Activated CD8-positive, alpha-beta T cell treated with anti-CD3 and anti-CD28 coated beads for 36 hours (primary cell): Measurements from ENCODE around the gene S100PBP. TPM values are rescaled to one million over a fixed set of nuclear protein-coding genes. Genes with fewer than 3 reads are reported as not detected.
A peak's percentile ranks its signal among the peaks of the same experiment; 100 is the strongest.

Source experiments
- ATAC-seq: fragments of 200-7000 bp; cut with Tn5 transposase; one replicate; pipeline ENCODE4 v1.10.0; 2021; ENCODE audit warnings: mild to moderate bottlenecking, moderate library complexity
- CTCF ChIA-PET: fragments of 350-600 bp; sonication (Branson Sonifier 250); formaldehyde crosslinking; loops from one replicate; lab custom pipeline; 2021; ENCODE audit warnings: antibody characterized with exemption; lab: Charles Lee
- POLR2A ChIA-PET: fragments of 350-600 bp; sonication (Branson Sonifier 250); formaldehyde crosslinking; loops from one replicate; lab custom pipeline; 2021; ENCODE audit warnings: antibody characterized with exemption; lab: Charles Lee
- DNase-seq: peaks from one replicate; pipeline ENCODE4 v3.0.0-alpha.2; 2020
- H3K27ac Mint-ChIP-seq: one replicate; pipeline ENCODE4 v1.8.0; 2021; ENCODE audit warnings: mild to moderate bottlenecking, mixed read lengths
- H3K27me3 Mint-ChIP-seq: one replicate; pipeline ENCODE4 v1.8.0; 2021; ENCODE audit warnings: mixed read lengths
- H3K36me3 Mint-ChIP-seq: one replicate; pipeline ENCODE4 v1.8.0; 2021; ENCODE audit warnings: low read depth, mixed read lengths
- H3K4me1 Mint-ChIP-seq: one replicate; pipeline ENCODE4 v1.8.0; 2021; ENCODE audit warnings: low read depth, mixed read lengths
- H3K4me3 Mint-ChIP-seq: one replicate; pipeline ENCODE4 v1.8.0; 2021; ENCODE audit warnings: mild to moderate bottlenecking, moderate library complexity, mixed read lengths
- H3K9me3 Mint-ChIP-seq: one replicate; pipeline ENCODE4 v1.8.0; 2021; ENCODE audit warnings: mixed read lengths
- CTCF ChIP-seq: fragments of 200-600 bp; IDR thresholded peaks from one replicate; pipeline ENCODE4 v1.8.0; 2022; ENCODE audit warnings: antibody characterized with exemption, mild to moderate bottlenecking
- intact Hi-C: fragments of 100-400 bp; cut with micrococcal nuclease; formaldehyde crosslinking; loops from one replicate; pipeline ENCODE4 v1.10.0; 2022
- total RNA-seq, 2 experiments: library from RNA; stranded (reverse); gene quantifications; one replicate each; pipeline ENCODE4 v1.2.3, GENCODE V29; 2021

S100PBP gene
- total RNA-seq, 2 experiments from 2014 or later = 25.7 to 27.3 TPM

- ATAC-seq (no peak), DNase-seq (no peak)
- ChIA-PET POLR2A (interaction anchor here (0.6 kb wide), 2 partner anchors 88 to 103 kb away, joined by 3 to 4 read pairs; no protein-coding TSS in a partner anchor), CTCF (interaction anchor here (13.2 kb wide), 1 partner anchor 68 kb away, joined by 197 read pairs; no protein-coding TSS in a partner anchor)
- Mint-ChIP-seq H3K9me3 (no peaks in the 10 kb centered on the region), H3K36me3 (peaks cover 55% of the 10 kb centered on the region), H3K4me1 (peaks cover 8% of the 10 kb centered on the region), H3K27ac (no peak overlapping the region), H3K27me3 (no peaks in the 10 kb centered on the region), H3K4me3 (no peak overlapping the region)
- intact Hi-C loops = no loop called here
- TF ChIP-seq CTCF = no peak
Observed at GRCh38 chr1:32779242-32779641, 38.2 kb upstream of the S100PBP start.

GRCh38 chr1:32780005-32780404, 37.4 kb upstream of the S100PBP start:
- peaks cover 57% of the 10 kb centered on the region for H3K36me3 Mint-ChIP-seq
- no peak for ATAC-seq
- DNase-seq = no peak
- POLR2A ChIA-PET = interaction anchor here (0.6 to 0.9 kb wide), 2 partner anchors 9 to 103 kb away, joined by 4 read pairs; no protein-coding TSS in a partner anchor
- peaks cover 7% of the 10 kb centered on the region for H3K4me1 Mint-ChIP-seq
- no peaks in the 10 kb centered on the region for H3K9me3 Mint-ChIP-seq
- TF ChIP-seq CTCF = no peak
- H3K27ac Mint-ChIP-seq = no peak overlapping the region
- H3K4me3 Mint-ChIP-seq = no peak overlapping the region
- no peaks in the 10 kb centered on the region for H3K27me3 Mint-ChIP-seq
- CTCF ChIA-PET = interaction anchor here (13.2 kb wide), 1 partner anchor 69 kb away, joined by 197 read pairs; no protein-coding TSS in a partner anchor
- intact Hi-C loops = no loop called here

DNA sequence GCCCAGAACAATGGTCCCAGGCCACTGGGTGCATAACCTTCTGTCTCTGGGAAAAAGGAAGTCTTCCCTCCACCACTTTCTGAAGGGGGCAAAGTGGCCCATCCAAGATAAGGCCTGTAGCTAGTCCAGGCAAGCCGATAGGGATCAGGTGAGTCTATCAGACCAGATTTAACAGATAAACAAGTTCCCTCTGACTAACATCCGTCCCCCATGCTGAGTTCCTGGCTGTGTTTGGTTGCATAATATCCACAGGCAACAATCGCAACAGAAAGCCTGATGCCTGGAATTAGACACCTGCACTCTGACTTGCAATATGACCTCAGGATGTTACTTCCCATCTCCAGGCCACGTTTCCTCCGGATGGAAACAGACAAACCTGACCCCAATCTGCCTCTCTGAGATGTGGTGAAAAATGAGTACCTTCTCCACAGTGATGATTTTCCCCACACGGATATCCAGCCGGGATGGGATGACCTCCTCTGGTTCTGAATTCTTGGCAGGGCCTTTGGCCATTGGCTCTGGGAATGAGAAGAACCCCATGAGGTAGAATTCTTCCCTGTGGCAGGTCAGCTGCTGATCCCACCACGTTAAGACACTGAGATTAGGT, 36.7 kb upstream of the S100PBP start:
- Mint-ChIP-seq H3K27me3 (no peaks in the 10 kb centered on the region), H3K4me3 (no peak overlapping the region), H3K36me3 (peaks cover 57% of the 10 kb centered on the region), H3K27ac (no peak overlapping the region), H3K4me1 (peaks cover 4% of the 10 kb centered on the region), H3K9me3 (no peaks in the 10 kb centered on the region)
- POLR2A ChIA-PET = interaction anchor here (0.6 to 0.9 kb wide), 2 partner anchors 8 to 63 kb away, joined by 3 to 4 read pairs; no protein-coding TSS in a partner anchor
- no peak for ATAC-seq
- intact Hi-C loops = no loop called here
- CTCF ChIA-PET = interaction anchor here (3.4 to 13.2 kb wide), 2 partner anchors 7 to 69 kb away, joined by 25 to 197 read pairs; no protein-coding TSS in a partner anchor
- TF ChIP-seq CTCF = no peak
- no peak for DNase-seq

DNA sequence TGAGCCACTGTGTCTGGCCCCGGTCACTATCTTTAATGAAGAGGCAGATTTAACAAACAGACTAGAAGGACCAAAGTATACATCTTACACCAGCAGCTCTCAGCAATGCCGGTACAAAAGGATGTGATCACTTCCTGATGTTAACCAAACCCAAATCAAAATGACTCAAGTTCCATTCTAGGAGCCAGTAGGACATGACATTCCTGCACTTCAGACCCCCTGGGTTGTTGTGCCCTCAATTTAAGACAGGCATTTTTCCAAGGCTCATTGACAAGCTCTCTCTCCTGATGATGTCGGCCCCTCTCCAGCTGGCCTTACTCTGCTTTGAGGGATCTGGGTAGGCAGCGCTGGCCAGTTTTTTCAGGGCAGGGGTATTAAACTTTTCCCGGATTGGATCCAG, 35.4 kb upstream of the S100PBP start:
- no peaks in the 10 kb centered on the region for H3K9me3 Mint-ChIP-seq
- H3K27me3 Mint-ChIP-seq = no peaks in the 10 kb centered on the region
- CTCF ChIA-PET = interaction anchor here (1.2 to 3.4 kb wide), 3 partner anchors 9 to 16 kb away, joined by 3 to 25 read pairs (median 5); no protein-coding TSS in a partner anchor
- no peaks in the 10 kb centered on the region for H3K4me1 Mint-ChIP-seq
- DNase-seq (no peak), ATAC-seq (no peak)
- H3K36me3 Mint-ChIP-seq = peaks cover 62% of the 10 kb centered on the region
- TF ChIP-seq CTCF = no peak
- intact Hi-C loops = no loop called here
- no peak overlapping the region for H3K4me3 Mint-ChIP-seq
- POLR2A ChIA-PET = interaction anchor here (0.6 to 1.2 kb wide), 3 partner anchors 10 to 47 kb away, joined by 3 to 5 read pairs (median 4); no protein-coding TSS in a partner anchor
- H3K27ac Mint-ChIP-seq = peak overlapping the region; percentile 12

GRCh38 chr1:32783851-32784250, 33.6 kb upstream of the S100PBP start:
- TF ChIP-seq CTCF = no peak
- CTCF ChIA-PET = interaction anchor here (1.6 to 3.4 kb wide), 3 partner anchors 10 to 71 kb away, joined by 4 to 25 read pairs (median 13); no protein-coding TSS in a partner anchor
- Mint-ChIP-seq H3K27me3 (no peaks in the 10 kb centered on the region), H3K27ac (no peak overlapping the region), H3K4me3 (no peak overlapping the region), H3K36me3 (peaks cover 59% of the 10 kb centered on the region), H3K4me1 (no peaks in the 10 kb centered on the region), H3K9me3 (no peaks in the 10 kb centered on the region)
- no peak for ATAC-seq
- POLR2A ChIA-PET = interaction anchor here (0.7 to 1.0 kb wide), 2 partner anchors 17 to 111 kb away, joined by 3 to 4 read pairs; no protein-coding TSS in a partner anchor
- intact Hi-C loops = no loop called here
- no peak for DNase-seq
